Measurements from ENCODE around the gene KIAA0232. TPM values are rescaled to one million over a fixed set of nuclear protein-coding genes. Genes with fewer than 3 reads are reported as not detected.
"Not testable (repeated sequence)": the region's sequence is repeated elsewhere in the genome, so short reads cannot be mapped to it uniquely, and the experiment has no call there.

The KIAA0232 gene
- total and polyA plus RNA-seq, 2 experiments from 2014 or later = 27.4 to 28.7 TPM

- H3K27ac ChIP-seq = peak overlapping the region; percentile 63
- H3K4me3 ChIP-seq = no peak overlapping the region
- H3K27me3 ChIP-seq = no peaks in the 10 kb centered on the region
- no peak for TF ChIP-seq CTCF (IDR thresholded peaks at IDR 0.05; ENCODE audit: low read depth, low read length)
- no peak for DNase-seq (ENCODE audit: low read depth in 1 of 2, low spot score in 1 of 2)
- H3K9me3 ChIP-seq (ENCODE audit: low read depth) = no peaks in the 10 kb centered on the region
- peaks cover 6% of the 10 kb centered on the region for H3K4me1 ChIP-seq (ENCODE audit: low read depth)
- peaks cover 16% of the 10 kb centered on the region for H3K36me3 ChIP-seq
Observed at GRCh38 chr4:6826781-6827508, 44.4 kb downstream of the KIAA0232 start.

- Histone ChIP-seq H3K27ac (no peak overlapping the region), H3K9me3 (ENCODE audit: low read depth) (no peaks in the 10 kb centered on the region), H3K27me3 (no peaks in the 10 kb centered on the region), H3K4me1 (ENCODE audit: low read depth) (peaks cover 6% of the 10 kb centered on the region), H3K4me3 (no peak overlapping the region), H3K36me3 (peaks cover 22% of the 10 kb centered on the region)
- no peak for TF ChIP-seq CTCF (IDR thresholded peaks at IDR 0.05; ENCODE audit: low read depth, low read length)
- DNase-seq (ENCODE audit: low read depth in 1 of 2, low spot score in 1 of 2) = peak in 1 of 2 donors; percentile 40
Observed at GRCh38 chr4:6829086-6829485, 46.6 kb downstream of the KIAA0232 start.

GRCh38 chr4:6834867-6835266 lies 52.3 kb downstream of the KIAA0232 start:
- Histone ChIP-seq H3K9me3 (ENCODE audit: low read depth) (no peaks in the 10 kb centered on the region), H3K4me3 (no peak overlapping the region), H3K27ac (peak overlapping the region; percentile 10), H3K36me3 (peaks cover 10% of the 10 kb centered on the region), H3K4me1 (ENCODE audit: low read depth) (peaks cover 12% of the 10 kb centered on the region), H3K27me3 (no peaks in the 10 kb centered on the region)
- TF ChIP-seq CTCF (IDR thresholded peaks at IDR 0.05; ENCODE audit: low read depth, low read length) = no peak
- DNase-seq (ENCODE audit: low read depth in 1 of 2, low spot score in 1 of 2) = no peak

DNA sequence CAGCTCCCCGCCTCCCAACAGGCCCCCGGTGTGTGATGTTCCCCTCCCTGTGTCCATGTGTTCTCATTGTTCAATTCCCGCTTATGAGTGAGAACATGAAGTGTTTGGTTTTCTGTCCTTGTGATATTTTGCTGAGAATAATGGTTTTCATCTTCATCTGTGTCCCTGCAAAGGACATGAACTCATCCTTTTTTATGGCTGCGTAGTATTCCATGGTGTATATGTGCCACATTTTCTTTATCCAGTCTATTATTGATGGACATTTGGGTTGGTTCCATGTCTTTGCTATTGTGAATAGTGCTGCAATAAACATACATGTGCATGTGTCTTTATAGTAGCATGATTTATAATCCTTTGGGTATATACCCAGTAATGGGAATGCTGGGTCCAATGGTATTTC lies 53.1 kb downstream of the KIAA0232 start:
- not testable (repeated sequence) for H3K27me3 ChIP-seq; H3K27ac ChIP-seq; H3K9me3 ChIP-seq (ENCODE audit: low read depth); H3K4me3 ChIP-seq; DNase-seq (ENCODE audit: low read depth in 1 of 2, low spot score in 1 of 2)
- Histone ChIP-seq H3K36me3 (peaks cover 10% of the 10 kb centered on the region), H3K4me1 (ENCODE audit: low read depth) (peaks cover 16% of the 10 kb centered on the region)

GRCh38 chr4:6837106-6837505 lies 54.6 kb downstream of the KIAA0232 start:
- not testable (repeated sequence) for H3K4me3 ChIP-seq; H3K9me3 ChIP-seq (ENCODE audit: low read depth); H3K27ac ChIP-seq; DNase-seq (ENCODE audit: low read depth in 1 of 2, low spot score in 1 of 2); H3K27me3 ChIP-seq
- H3K36me3 ChIP-seq = peaks cover 10% of the 10 kb centered on the region
- peaks cover 29% of the 10 kb centered on the region for H3K4me1 ChIP-seq (ENCODE audit: low read depth)

GRCh38 chr4:6839579-6839978 lies 57.1 kb downstream of the KIAA0232 start:
- Histone ChIP-seq H3K4me3 (no peak overlapping the region), H3K9me3 (ENCODE audit: low read depth) (no peaks in the 10 kb centered on the region), H3K4me1 (ENCODE audit: low read depth) (peaks cover 29% of the 10 kb centered on the region), H3K27me3 (no peaks in the 10 kb centered on the region), H3K27ac (peak overlapping the region; percentile 99), H3K36me3 (no peaks in the 10 kb centered on the region)
- TF ChIP-seq CTCF (IDR thresholded peaks at IDR 0.05; ENCODE audit: low read depth, low read length) = no peak
- peak in 1 of 2 donors; percentile 4 for DNase-seq (ENCODE audit: low read depth in 1 of 2, low spot score in 1 of 2)

Data from cardiac muscle cell (in vitro differentiated cells and primary cell).